WTC11 (cell line): ENCODE data around the gene UBA3. TPM values are rescaled to one million over a fixed set of nuclear protein-coding genes. Genes with fewer than 3 reads are reported as not detected.

Experiments used
- ATAC-seq: fragments of 200-7000 bp; cut with Tn5 transposase; 2 replicates; pipeline ENCODE4 v1.10.0; 2021; ENCODE audit warnings: mild to moderate bottlenecking, moderate library complexity
- CTCF ChIA-PET: fragments of 300-600 bp; sonication (Branson Sonifier 250); formaldehyde crosslinking; loops from one replicate; lab custom pipeline; 2021; ENCODE audit warnings: antibody characterized with exemption; lab: Charles Lee
- POLR2A ChIA-PET: fragments of 350-600 bp; sonication (Branson Sonifier 250); formaldehyde crosslinking; loops from one replicate; lab custom pipeline; 2021; ENCODE audit warnings: antibody characterized with exemption; lab: Charles Lee
- DNase-seq: peaks from one replicate; pipeline ENCODE4 v3.0.0; 2021; ENCODE audit warnings: low spot score
- H3K27ac Mint-ChIP-seq: 2 replicates; pipeline ENCODE4 v1.8.0; 2021; ENCODE audit warnings: mixed read lengths
- H3K27me3 Mint-ChIP-seq: 2 replicates; pipeline ENCODE4 v1.8.0; 2021; ENCODE audit warnings: low read depth, mild to moderate bottlenecking, moderate library complexity, mixed read lengths
- H3K36me3 Mint-ChIP-seq: 2 replicates; pipeline ENCODE4 v1.8.0; 2021; ENCODE audit warnings: mixed read lengths
- H3K4me1 Mint-ChIP-seq: 2 replicates; pipeline ENCODE4 v1.8.0; 2022; ENCODE audit warnings: mixed read lengths
- H3K4me3 Mint-ChIP-seq: 2 replicates; pipeline ENCODE4 v1.8.0; 2021; ENCODE audit warnings: mild to moderate bottlenecking, moderate library complexity, mixed read lengths
- H3K9me3 Mint-ChIP-seq: 2 replicates; pipeline ENCODE4 v1.8.0; 2021; ENCODE audit warnings: mixed read lengths
- CREB1 ChIP-seq: sonication (generic); formaldehyde crosslinking; IDR thresholded peaks from 2 replicates; pipeline ENCODE4 v1.8.0; 2023; ENCODE audit warnings: mild to moderate bottlenecking, missing genetic modification reagents
- CREM ChIP-seq: sonication (generic); formaldehyde crosslinking; IDR thresholded peaks from 2 replicates; pipeline ENCODE4 v1.8.1; 2022; ENCODE audit warnings: mild to moderate bottlenecking, missing genetic modification reagents, moderate library complexity
- EMX1 ChIP-seq: fragments of 250-450 bp; sonication (Bioruptor Pico); IDR thresholded peaks from 2 replicates; pipeline ENCODE4 v1.8.0; 2021; ENCODE audit warnings: mild to moderate bottlenecking
- ETV6 ChIP-seq: sonication (generic); formaldehyde crosslinking; IDR thresholded peaks from 2 replicates; pipeline ENCODE4 v1.8.1; 2022; ENCODE audit warnings: mild to moderate bottlenecking, missing genetic modification reagents
- FOXJ3 ChIP-seq: sonication (generic); formaldehyde crosslinking; IDR thresholded peaks from 2 replicates; pipeline ENCODE4 v1.9.0; 2021; ENCODE audit warnings: missing genetic modification reagents, mild to moderate bottlenecking, borderline replicate concordance
- FOXK1 ChIP-seq: sonication (generic); formaldehyde crosslinking; IDR thresholded peaks from 2 replicates; pipeline ENCODE4 v1.8.0; 2022; ENCODE audit warnings: mild to moderate bottlenecking, moderate library complexity, missing genetic modification reagents
- FOXP1 ChIP-seq: sonication (generic); formaldehyde crosslinking; IDR thresholded peaks from 2 replicates; pipeline ENCODE4 v1.8.0; 2022; ENCODE audit warnings: missing genetic modification reagents, mild to moderate bottlenecking, moderate library complexity, borderline replicate concordance
- FOXP4 ChIP-seq: sonication (generic); formaldehyde crosslinking; IDR thresholded peaks from 2 replicates; pipeline ENCODE4 v1.8.0; 2022; ENCODE audit warnings: mild to moderate bottlenecking, missing genetic modification reagents
- GABPB1 ChIP-seq: sonication (generic); formaldehyde crosslinking; IDR thresholded peaks from 2 replicates; pipeline ENCODE4 v1.8.1; 2023; ENCODE audit warnings: mild to moderate bottlenecking, missing genetic modification reagents
- GRHL2 ChIP-seq: fragments of 250-450 bp; sonication (Bioruptor Pico); IDR thresholded peaks from 2 replicates; pipeline ENCODE4 v1.8.0; 2022; ENCODE audit warnings: mild to moderate bottlenecking, moderate library complexity; ENCODE audit not compliant: insufficient replicate concordance, severe bottlenecking
- HMGA2 ChIP-seq: fragments of 250-450 bp; sonication (Bioruptor Pico); IDR thresholded peaks from 2 replicates; pipeline ENCODE4 v1.4.0; 2021; ENCODE audit warnings: mild to moderate bottlenecking, moderate library complexity
- IRF1 ChIP-seq: sonication (generic); formaldehyde crosslinking; IDR thresholded peaks from 2 replicates; pipeline ENCODE4 v1.8.0; 2023; ENCODE audit warnings: missing genetic modification reagents
- MAX ChIP-seq: sonication (generic); formaldehyde crosslinking; IDR thresholded peaks from 2 replicates; pipeline ENCODE4 v1.8.0; 2022; ENCODE audit warnings: mild to moderate bottlenecking, missing genetic modification reagents
- NFE2L1 ChIP-seq: sonication (generic); formaldehyde crosslinking; IDR thresholded peaks from 2 replicates; pipeline ENCODE4 v1.8.1; 2023; ENCODE audit warnings: missing genetic modification reagents
- TCF7 ChIP-seq: sonication (generic); formaldehyde crosslinking; IDR thresholded peaks from 2 replicates; pipeline ENCODE4 v1.8.0; 2022; ENCODE audit warnings: mild to moderate bottlenecking, low read depth, missing genetic modification reagents, moderate library complexity
- USF1 ChIP-seq: sonication (generic); formaldehyde crosslinking; IDR thresholded peaks from 2 replicates; pipeline ENCODE4 v1.8.0; 2022; ENCODE audit warnings: mild to moderate bottlenecking, missing genetic modification reagents
- ZBTB21 ChIP-seq: sonication (generic); formaldehyde crosslinking; IDR thresholded peaks from 2 replicates; pipeline ENCODE4 v1.8.1; 2023; ENCODE audit warnings: mild to moderate bottlenecking, missing genetic modification reagents, borderline replicate concordance
- ZNF263 ChIP-seq: sonication (generic); formaldehyde crosslinking; IDR thresholded peaks from 2 replicates; pipeline ENCODE4 v1.8.1; 2022; ENCODE audit warnings: low read depth, mild to moderate bottlenecking, moderate library complexity, missing genetic modification reagents
- ZNF317 ChIP-seq: sonication (generic); formaldehyde crosslinking; IDR thresholded peaks from 2 replicates; pipeline ENCODE4 v1.8.1; 2023; ENCODE audit warnings: low read depth, mild to moderate bottlenecking, moderate library complexity, missing genetic modification reagents, borderline replicate concordance
- ZNF416 ChIP-seq: fragments of 250-450 bp; sonication (Bioruptor Pico); IDR thresholded peaks from 2 replicates; pipeline ENCODE4 v1.9.0; 2021; ENCODE audit warnings: mild to moderate bottlenecking, inconsistent platforms
- total RNA-seq: library from RNA; stranded (reverse); gene quantifications from 3 replicates; pipeline ENCODE4 v1.2.3, GENCODE V29; 2021
- TF ChIP-seq, protein P1 (sequence below): sonication (generic); formaldehyde crosslinking; IDR thresholded peaks from 2 replicates; pipeline ENCODE4 v1.8.1; 2023; ENCODE audit warnings: mild to moderate bottlenecking, moderate library complexity, missing genetic modification reagents
- TF ChIP-seq, protein P2 (sequence below): fragments of 250-450 bp; sonication (Bioruptor Pico); conservative IDR thresholded peaks from 2 replicates; pipeline ENCODE4 v1.9.0; 2021; ENCODE audit warnings: mild to moderate bottlenecking

The UBA3 gene
- total RNA-seq, 1 experiment from 2014 or later: 75.0 TPM

- peak within 1 kb of the TSS; percentile 98 for H3K4me3 Mint-ChIP-seq
- no peaks in the 10 kb centered on the region for H3K9me3 Mint-ChIP-seq
- peak; percentile 90 for ATAC-seq
- no peaks in the 10 kb centered on the region for H3K27me3 Mint-ChIP-seq
- H3K4me1 Mint-ChIP-seq: peaks cover 15% of the 10 kb centered on the region
- CTCF ChIA-PET: interaction anchor here (1.3 kb wide), 1 partner anchor 38 kb away, joined by 6 read pairs; the partner anchor contains the start of gene EOGT
- POLR2A ChIA-PET: interaction anchor here (0.7 to 1.4 kb wide), 2 partner anchors 30 to 39 kb away, joined by 3 to 7 read pairs; partner anchors contain the start of gene EOGT
- H3K36me3 Mint-ChIP-seq: peaks cover 24% of the 10 kb centered on the region
- H3K27ac Mint-ChIP-seq: peak within 1 kb of the TSS; percentile 98
- peak; percentile 51; the same call in 1 of the 2 replicates for TF ChIP-seq IRF1 (CRISPR knock-in tag)
- TF ChIP-seq FOXJ3 (CRISPR knock-in tag): no peak
- no peak for TF ChIP-seq EMX1
- TF ChIP-seq, protein P1, sequence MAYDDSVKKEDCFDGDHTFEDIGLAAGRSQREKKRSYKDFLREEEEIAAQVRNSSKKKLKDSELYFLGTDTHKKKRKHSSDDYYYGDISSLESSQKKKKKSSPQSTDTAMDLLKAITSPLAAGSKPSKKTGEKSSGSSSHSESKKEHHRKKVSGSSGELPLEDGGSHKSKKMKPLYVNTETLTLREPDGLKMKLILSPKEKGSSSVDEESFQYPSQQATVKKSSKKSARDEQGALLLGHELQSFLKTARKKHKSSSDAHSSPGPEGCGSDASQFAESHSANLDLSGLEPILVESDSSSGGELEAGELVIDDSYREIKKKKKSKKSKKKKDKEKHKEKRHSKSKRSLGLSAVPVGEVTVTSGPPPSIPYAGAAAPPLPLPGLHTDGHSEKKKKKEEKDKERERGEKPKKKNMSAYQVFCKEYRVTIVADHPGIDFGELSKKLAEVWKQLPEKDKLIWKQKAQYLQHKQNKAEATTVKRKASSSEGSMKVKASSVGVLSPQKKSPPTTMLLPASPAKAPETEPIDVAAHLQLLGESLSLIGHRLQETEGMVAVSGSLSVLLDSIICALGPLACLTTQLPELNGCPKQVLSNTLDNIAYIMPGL (CRISPR knock-in tag): 0 out of 2 replicates have a peak, but pooled peaks have one; percentile 21
- TF ChIP-seq GABPB1: peak; percentile 67
- TF ChIP-seq ZNF416 (CRISPR knock-in tag): no peak
- no peak for TF ChIP-seq ZBTB21 (CRISPR knock-in tag)
- 0 out of 2 replicates have a peak, but pooled peaks have one; percentile 39 for TF ChIP-seq CREB1 (CRISPR knock-in tag)
- TF ChIP-seq MAX: peak; percentile 64
- TF ChIP-seq CREM (CRISPR knock-in tag): peak; percentile 94
- TF ChIP-seq FOXK1 (CRISPR knock-in tag): peak; percentile 92
- TF ChIP-seq HMGA2: no peak
- TF ChIP-seq ETV6 (CRISPR knock-in tag): peak; percentile 60; the same call in 1 of the 2 replicates
- DNase-seq: peak; percentile 95
Measured at GRCh38 chr3:69051756-69052471, 28.3 kb downstream of the UBA3 start, which contains the start of gene TMF1. TSS of gene TMF1 (minus strand) at chr3:69052333. CDS start at chr3:69052086, 247 bp downstream.

- POLR2A ChIA-PET: no interaction called here
- peaks cover 15% of the 10 kb centered on the region for H3K4me1 Mint-ChIP-seq
- no peak overlapping the region for H3K4me3 Mint-ChIP-seq
- ATAC-seq (no peak), DNase-seq (no peak)
- no peak for TF ChIP-seq ZNF317 (CRISPR knock-in tag)
- no peak for TF ChIP-seq FOXJ3 (CRISPR knock-in tag)
- TF ChIP-seq, protein P2, sequence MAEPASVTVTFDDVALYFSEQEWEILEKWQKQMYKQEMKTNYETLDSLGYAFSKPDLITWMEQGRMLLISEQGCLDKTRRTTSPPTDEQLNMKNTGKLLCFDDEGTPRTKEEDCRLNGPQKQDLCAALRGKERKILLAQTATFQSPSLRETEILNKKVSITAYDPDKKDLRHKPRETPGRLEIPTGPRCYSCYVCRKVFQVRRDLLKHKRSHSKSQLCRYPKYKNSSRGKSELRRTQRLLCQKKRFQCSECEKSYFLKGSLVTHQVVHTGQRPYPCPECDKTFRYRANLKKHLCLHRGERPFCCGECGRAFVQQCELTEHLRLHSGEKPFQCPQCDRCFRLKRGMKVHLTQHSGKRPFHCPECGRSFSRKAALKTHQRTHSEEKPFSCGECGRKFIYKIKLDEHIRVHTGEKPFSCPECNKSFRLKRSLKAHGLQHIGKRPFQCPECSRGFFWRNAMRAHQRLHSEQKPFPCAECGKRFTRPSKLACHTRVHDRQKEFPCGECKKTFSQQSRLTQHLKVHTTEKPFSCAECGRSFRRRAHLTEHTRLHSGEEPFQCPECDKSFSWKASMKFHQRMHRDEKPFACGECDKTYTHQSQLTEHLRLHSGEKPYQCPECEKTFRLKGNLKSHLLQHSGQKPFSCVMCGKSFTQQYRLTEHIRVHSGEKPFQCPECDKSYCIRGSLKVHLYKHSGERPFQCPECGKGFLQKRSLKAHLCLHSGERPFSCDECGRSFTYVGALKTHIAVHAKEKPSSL (CRISPR knock-in tag): no peak
- TF ChIP-seq GRHL2 (CRISPR knock-in tag): no peak
- TF ChIP-seq ZNF263 (CRISPR knock-in tag): no peak
- no peak for TF ChIP-seq TCF7 (CRISPR knock-in tag)
- no peak for TF ChIP-seq NFE2L1 (CRISPR knock-in tag)
- no peak for TF ChIP-seq USF1 (CRISPR knock-in tag)
- TF ChIP-seq FOXP4 (CRISPR knock-in tag): no peak
- no peak for TF ChIP-seq FOXP1 (CRISPR knock-in tag)
- H3K27me3 Mint-ChIP-seq: no peaks in the 10 kb centered on the region
- CTCF ChIA-PET: no interaction called here
- H3K27ac Mint-ChIP-seq: no peak overlapping the region
- H3K9me3 Mint-ChIP-seq: no peaks in the 10 kb centered on the region
- H3K36me3 Mint-ChIP-seq: peaks cover 14% of the 10 kb centered on the region
Measured at GRCh38 chr3:69048990-69049389, 31.2 kb downstream of the UBA3 start.
